Measurements from ENCODE around the gene ZNF385A. TPM values are rescaled to one million over a fixed set of nuclear protein-coding genes. Genes with fewer than 3 reads are reported as not detected.

ZNF385A gene
- total RNA-seq, 1 experiment from 2014 or later, result 5.7 TPM

- no peak within 1 kb of the TSS for H2BK20ac ChIP-seq (ENCODE audit: low read depth, low read length, poor library complexity, severe bottlenecking)
- no peak within 1 kb of the TSS for H2BK15ac ChIP-seq (ENCODE audit: low read depth, low read length)
- no peak within 1 kb of the TSS for H3K27ac Mint-ChIP-seq
- H2BK5ac ChIP-seq (ENCODE audit: insufficient read length, low read length), result no peak within 1 kb of the TSS
- DNase-seq, result no peak
- H3K4me1 Mint-ChIP-seq, result peaks cover 19 to 21% of the 10 kb centered on the region in 2 experiments
- TF ChIP-seq CTCF (conservative IDR thresholded peaks at IDR 0.05), result no peak
- no peaks in the 10 kb centered on the region for H3K79me1 ChIP-seq (ENCODE audit: insufficient read depth, low read depth, low read length, poor library complexity, severe bottlenecking)
- H3K23ac ChIP-seq (ENCODE audit: insufficient read length, low read depth, low read length), result no peak within 1 kb of the TSS
- no peaks in the 10 kb centered on the region for H3K4me1 ChIP-seq (ENCODE audit: insufficient read depth, low read length)
- peaks cover 38% of the 10 kb centered on the region for H3K27me3 Mint-ChIP-seq (ENCODE audit: low read depth)
- peaks cover 4% of the 10 kb centered on the region for H3K23me2 ChIP-seq (ENCODE audit: insufficient read length, low read depth, low read length, poor library complexity, severe bottlenecking)
- H3K27ac ChIP-seq (ENCODE audit: insufficient read length, low read depth, low read length), result no peak within 1 kb of the TSS
- H3K4me2 ChIP-seq (ENCODE audit: insufficient read depth, insufficient read length, low read length), result no peak within 1 kb of the TSS
- no peak within 1 kb of the TSS for H3K4ac ChIP-seq (ENCODE audit: low read depth, low read length)
- no peak within 1 kb of the TSS for H3K9ac ChIP-seq (ENCODE audit: extremely low read depth, insufficient read length, low read length)
- no peak within 1 kb of the TSS for H3T11ph ChIP-seq (ENCODE audit: low read length)
- H2BK12ac ChIP-seq (ENCODE audit: insufficient read length, low read depth, low read length), result no peak within 1 kb of the TSS
- no peak within 1 kb of the TSS for H2AFZ ChIP-seq (ENCODE audit: low read length)
- peaks cover 3% of the 10 kb centered on the region for H4K20me1 ChIP-seq (ENCODE audit: control insufficient read depth, insufficient read depth, insufficient read length)
- no peaks in the 10 kb centered on the region for H3K9me3 ChIP-seq (ENCODE audit: control insufficient read depth, low read depth, low read length)
- H2BK120ac ChIP-seq (ENCODE audit: low read depth, low read length, poor library complexity, severe bottlenecking), result no peak within 1 kb of the TSS
- H4K91ac ChIP-seq (ENCODE audit: insufficient read length, low read depth, low read length), result no peak within 1 kb of the TSS
- WGBS (ENCODE audit: extremely low coverage, insufficient read length, low lambda C conversion rate), result no CpG with 5 or more reads among the region's 4 CpGs
- no peaks in the 10 kb centered on the region for H3K36me3 Mint-ChIP-seq (ENCODE audit: insufficient read depth in 1 of 3, low read depth in 3 of 3)
- no peak within 1 kb of the TSS for H4K5ac ChIP-seq (ENCODE audit: insufficient read length, low read depth, low read length)
- H4K8ac ChIP-seq (replicated peaks; ENCODE audit: insufficient read length, low read depth, low read length), result no peak within 1 kb of the TSS
- no peaks in the 10 kb centered on the region for H3K79me2 ChIP-seq (ENCODE audit: insufficient read depth, low read length)
- no peak within 1 kb of the TSS for H3K14ac ChIP-seq (ENCODE audit: insufficient read depth, low read length)
- H3K18ac ChIP-seq (ENCODE audit: insufficient read length, low read depth, low read length), result no peak within 1 kb of the TSS
- H3K9me3 Mint-ChIP-seq, result no peaks in the 10 kb centered on the region
- H3K4me3 Mint-ChIP-seq, result no peak within 1 kb of the TSS
- no peak within 1 kb of the TSS for H2AK5ac ChIP-seq (ENCODE audit: insufficient read length, low read length)
- no peak within 1 kb of the TSS for H3K56ac ChIP-seq (ENCODE audit: insufficient read length, low read depth, low read length)
- H3K27me3 ChIP-seq (ENCODE audit: insufficient read depth, low read length), result peaks cover 2% of the 10 kb centered on the region; the same call in 1 of the 2 replicates
Observed at GRCh38 chr12:54364413-54364812, 20.1 kb downstream of the ZNF385A start, which contains the start of gene GPR84. Gene GPR84, minus strand, starts transcription at chr12:54364486. Its CDS starts 635 bp downstream, at chr12:54363851.
